Liver (tissue), 9 donors: ENCODE measurements around the gene MYOM1. TPM values are rescaled to one million over a fixed set of nuclear protein-coding genes. Genes with fewer than 3 reads are reported as not detected.
A peak's percentile ranks its signal among the peaks of the same experiment; 100 is the strongest.

Source experiments
- DNase-seq: peaks from one replicate; pipeline ENCODE4 v3.0.0-alpha.2; 2017; ENCODE audit warnings: low spot score
- H3K27ac ChIP-seq, 2 donors: one replicate each; pipeline ENCODE4 v1.7.0; 2013; ENCODE audit warnings: inconsistent platforms in 2 of 2, low read length in 2 of 2, control low read depth in 1 of 2, low read depth in 1 of 2, mild to moderate bottlenecking in 1 of 2
- H3K27me3 ChIP-seq, 4 donors: one replicate each; pipeline versions ENCODE4 v1.6.1 to v1.7.0; 2013; ENCODE audit warnings: low read length in 3 of 4, inconsistent platforms in 1 of 4, mild to moderate bottlenecking in 1 of 4, moderate library complexity in 1 of 4; ENCODE audit not compliant: control insufficient read depth in 4 of 4, insufficient read depth in 4 of 4
- H3K36me3 ChIP-seq, 4 donors: one replicate each; pipeline versions ENCODE4 v1.6.1 to v1.7.0; 2013; ENCODE audit warnings: low read length in 3 of 4, mild to moderate bottlenecking in 3 of 4, low read depth in 1 of 4, moderate library complexity in 1 of 4; ENCODE audit not compliant: control insufficient read depth in 4 of 4, insufficient read depth in 3 of 4
- H3K4me1 ChIP-seq, 4 donors: one replicate each; pipeline versions ENCODE4 v1.6.1 to v1.7.0; 2013; ENCODE audit warnings: low read length in 3 of 4, mild to moderate bottlenecking in 3 of 4, moderate library complexity in 1 of 4; ENCODE audit not compliant: control insufficient read depth in 4 of 4, insufficient read depth in 4 of 4
- H3K4me3 ChIP-seq, 3 donors: one replicate each; pipeline versions ENCODE4 v1.6.1 to v1.7.0; 2013; ENCODE audit warnings: low read length in 3 of 3, control low read depth in 1 of 3, low read depth in 1 of 3, mild to moderate bottlenecking in 1 of 3
- H3K9ac ChIP-seq, 2 donors: one replicate each; pipeline ENCODE4 v1.7.0; 2013; ENCODE audit warnings: low read length in 2 of 2, mild to moderate bottlenecking in 2 of 2, moderate library complexity in 2 of 2, control low read depth in 1 of 2, low read depth in 1 of 2
- H3K9me3 ChIP-seq, 4 donors: one replicate each; pipeline versions ENCODE4 v1.6.1 to v1.7.0; 2013; ENCODE audit warnings: low read length in 3 of 4; ENCODE audit not compliant: control insufficient read depth in 4 of 4
- EGR1 ChIP-seq, 2 donors: IDR thresholded peaks; 2 replicates each; pipeline ENCODE4 v1.6.1; 2016 to 2018; ENCODE audit warnings: antibody characterized with exemption in 2 of 2, low read depth in 2 of 2
- FOXA1 ChIP-seq: IDR thresholded peaks from 2 replicates; pipeline ENCODE4 v1.6.1; 2016; ENCODE audit warnings: antibody characterized with exemption
- FOXA2 ChIP-seq: IDR thresholded peaks from 2 replicates; pipeline ENCODE4 v1.6.1; 2016; ENCODE audit warnings: antibody characterized with exemption
- GABPA ChIP-seq, 2 donors: IDR thresholded peaks in 1 of 2; conservative IDR thresholded peaks in 1 of 2; 2 replicates each; pipeline ENCODE4 v1.6.1; 2016; ENCODE audit warnings: antibody characterized with exemption in 2 of 2, mild to moderate bottlenecking in 1 of 2, moderate library complexity in 1 of 2
- HNF4A ChIP-seq, 2 donors: conservative IDR thresholded peaks; 2 replicates each; pipeline ENCODE4 v1.6.1; 2016; ENCODE audit warnings: antibody characterized with exemption in 2 of 2, mild to moderate bottlenecking in 2 of 2
- HNF4G ChIP-seq: IDR thresholded peaks from 2 replicates; pipeline ENCODE4 v1.6.1; 2016; ENCODE audit warnings: antibody characterized with exemption
- JUND ChIP-seq, 2 donors: IDR thresholded peaks; 2 replicates each; pipeline ENCODE4 v1.6.1; 2016; ENCODE audit warnings: antibody characterized with exemption in 2 of 2
- NR2F2 ChIP-seq: IDR thresholded peaks from 2 replicates; pipeline ENCODE4 v1.6.1; 2016; ENCODE audit warnings: antibody characterized with exemption
- RAD21 ChIP-seq, 2 donors: IDR thresholded peaks; 2 replicates each; pipeline ENCODE4 v1.6.1; 2016; ENCODE audit warnings: antibody characterized with exemption in 2 of 2, mild to moderate bottlenecking in 2 of 2
- RXRA ChIP-seq, 2 donors: IDR thresholded peaks; 2 replicates each; pipeline ENCODE4 v1.6.1; 2017 to 2018; ENCODE audit warnings: antibody characterized with exemption in 2 of 2, mild to moderate bottlenecking in 1 of 2
- SP1 ChIP-seq: IDR thresholded peaks from 2 replicates; pipeline ENCODE4 v1.6.1; 2018; ENCODE audit warnings: antibody characterized with exemption, mild to moderate bottlenecking
- TAF1 ChIP-seq: conservative IDR thresholded peaks from 2 replicates; pipeline ENCODE4 v1.6.1; 2016; ENCODE audit warnings: antibody characterized with exemption, mild to moderate bottlenecking
- YY1 ChIP-seq: IDR thresholded peaks from 2 replicates; pipeline ENCODE4 v1.6.1; 2016; ENCODE audit warnings: antibody characterized with exemption, mild to moderate bottlenecking
- WGBS: extraction: QIAGEN DNeasy Blood & Tissue Kit; methylation state at CpG from one replicate; pipeline ENCODE4 v1.1.7; 2013; 5-methylcytosine and 5-hydroxymethylcytosine counted together
- polyA plus RNA-seq, 2 donors: library from polyadenylated mRNA; stranded (reverse) in 1 of 2; unstranded in 1 of 2; fragments of 200-250 nt in 1 of 2; fragments of >200 nt in 1 of 2; fragmentation: Nextera tagmentation in 1 of 2; extraction: Ambion mirVana in 1 of 2; gene quantifications; one replicate each; pipeline versions ENCODE4 v1.2.1 to v1.2.3, GENCODE V29; 2013 to 2015
- total RNA-seq, 2 donors: library from RNA; depleted of rRNA; stranded (reverse); fragments of >200 nt; gene quantifications; one replicate each; pipeline ENCODE4 v1.2.3, GENCODE V29; 2014
- TF ChIP-seq, protein P1 (sequence below): IDR thresholded peaks from 2 replicates; pipeline ENCODE4 v1.6.1; 2016; ENCODE audit warnings: antibody characterized with exemption
- TF ChIP-seq, protein P2 (sequence below): IDR thresholded peaks from 2 replicates; pipeline ENCODE4 v1.6.1; 2016; ENCODE audit warnings: antibody characterized with exemption
- TF ChIP-seq, protein P3 (sequence below): fragments of 150-350 bp; IDR thresholded peaks from 2 replicates; pipeline ENCODE4 v1.5.1; 2017; ENCODE audit warnings: improper control_type of control experiment, low read depth, low read length; ENCODE audit not compliant: missing input control
- TF ChIP-seq, protein P4 (sequence below): IDR thresholded peaks from 2 replicates; pipeline ENCODE4 v1.6.1; 2016; ENCODE audit warnings: antibody characterized with exemption, mild to moderate bottlenecking
- TF ChIP-seq, protein P5 (sequence below): IDR thresholded peaks from 2 replicates; pipeline ENCODE4 v1.6.1; 2016; ENCODE audit warnings: antibody characterized with exemption
- donor health status: healthy.
- donor health status: healthy.
- donor health status: healthy.
- donor health status: healthy.
- donor health status: healthy.

The MYOM1 gene
- total and polyA plus RNA-seq, 4 donors = 10.1 to 48.4 (median 21.3) TPM

DNA sequence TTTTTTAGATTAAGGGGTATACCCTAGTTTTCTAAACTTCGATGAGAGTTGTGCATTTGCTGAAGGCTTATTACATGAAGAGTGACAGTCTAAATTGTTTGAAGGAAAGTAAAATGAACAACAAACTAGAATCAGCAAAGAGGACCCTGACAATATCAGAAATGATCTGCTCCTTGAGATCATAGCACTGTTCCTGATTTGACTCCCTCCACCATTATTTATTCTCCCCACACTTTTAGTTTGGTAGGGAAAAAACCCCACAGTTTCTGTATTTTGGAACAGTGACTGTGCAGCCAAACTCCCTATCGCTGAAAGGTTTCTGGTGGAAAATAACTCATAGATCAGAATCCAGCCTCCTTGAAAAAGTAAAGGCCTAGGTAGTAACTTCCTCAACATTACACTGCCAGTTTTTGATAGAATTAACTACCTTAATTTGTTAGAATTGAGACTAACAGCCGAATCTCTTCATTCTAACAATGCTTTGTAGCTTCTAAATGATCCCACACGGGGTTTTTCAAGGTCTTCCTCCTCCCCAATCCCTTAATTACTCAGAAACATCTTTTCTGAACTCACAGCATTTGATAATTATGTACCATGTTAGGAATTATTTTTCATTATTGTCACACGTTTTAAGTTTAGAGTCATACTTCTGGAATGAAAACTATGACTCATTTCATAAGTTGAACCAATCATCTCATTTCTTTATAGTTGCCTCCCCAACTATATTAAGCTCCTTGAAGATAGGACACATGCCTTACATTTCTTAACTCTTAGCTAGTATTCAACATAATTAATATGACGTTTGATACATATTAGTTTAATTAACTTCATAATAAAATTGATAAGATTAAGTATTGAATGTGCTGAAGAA lies 30.7 kb upstream of the MYOM1 start:
- Histone ChIP-seq H3K4me1 (peaks cover 2 to 41% (median 21%) of the 10 kb centered on the region in 4 donors), H3K27ac (peak overlapping the region in 1 of 2 donors; percentile 19), H3K27me3 (no peaks in the 10 kb centered on the region), H3K9ac (peak overlapping the region in 1 of 2 donors; percentile 12), H3K4me3 (no peak overlapping the region), H3K9me3 (no peaks in the 10 kb centered on the region), H3K36me3 (peaks cover 0 to 24% (median 21%) of the 10 kb centered on the region in 4 donors)
- DNase-seq = no peak
- 61% methylated on average over 6 of the region's 6 CpGs for WGBS
- TF ChIP-seq, protein P1, sequence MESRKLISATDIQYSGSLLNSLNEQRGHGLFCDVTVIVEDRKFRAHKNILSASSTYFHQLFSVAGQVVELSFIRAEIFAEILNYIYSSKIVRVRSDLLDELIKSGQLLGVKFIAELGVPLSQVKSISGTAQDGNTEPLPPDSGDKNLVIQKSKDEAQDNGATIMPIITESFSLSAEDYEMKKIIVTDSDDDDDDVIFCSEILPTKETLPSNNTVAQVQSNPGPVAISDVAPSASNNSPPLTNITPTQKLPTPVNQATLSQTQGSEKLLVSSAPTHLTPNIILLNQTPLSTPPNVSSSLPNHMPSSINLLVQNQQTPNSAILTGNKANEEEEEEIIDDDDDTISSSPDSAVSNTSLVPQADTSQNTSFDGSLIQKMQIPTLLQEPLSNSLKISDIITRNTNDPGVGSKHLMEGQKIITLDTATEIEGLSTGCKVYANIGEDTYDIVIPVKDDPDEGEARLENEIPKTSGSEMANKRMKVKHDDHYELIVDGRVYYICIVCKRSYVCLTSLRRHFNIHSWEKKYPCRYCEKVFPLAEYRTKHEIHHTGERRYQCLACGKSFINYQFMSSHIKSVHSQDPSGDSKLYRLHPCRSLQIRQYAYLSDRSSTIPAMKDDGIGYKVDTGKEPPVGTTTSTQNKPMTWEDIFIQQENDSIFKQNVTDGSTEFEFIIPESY = no peak
- TF ChIP-seq, protein P2, sequence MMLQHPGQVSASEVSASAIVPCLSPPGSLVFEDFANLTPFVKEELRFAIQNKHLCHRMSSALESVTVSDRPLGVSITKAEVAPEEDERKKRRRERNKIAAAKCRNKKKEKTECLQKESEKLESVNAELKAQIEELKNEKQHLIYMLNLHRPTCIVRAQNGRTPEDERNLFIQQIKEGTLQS = no peak
- TF ChIP-seq FOXA1 = no peak
- TF ChIP-seq SP1 = no peak
- TF ChIP-seq HNF4G = no peak
- TF ChIP-seq, protein P3, sequence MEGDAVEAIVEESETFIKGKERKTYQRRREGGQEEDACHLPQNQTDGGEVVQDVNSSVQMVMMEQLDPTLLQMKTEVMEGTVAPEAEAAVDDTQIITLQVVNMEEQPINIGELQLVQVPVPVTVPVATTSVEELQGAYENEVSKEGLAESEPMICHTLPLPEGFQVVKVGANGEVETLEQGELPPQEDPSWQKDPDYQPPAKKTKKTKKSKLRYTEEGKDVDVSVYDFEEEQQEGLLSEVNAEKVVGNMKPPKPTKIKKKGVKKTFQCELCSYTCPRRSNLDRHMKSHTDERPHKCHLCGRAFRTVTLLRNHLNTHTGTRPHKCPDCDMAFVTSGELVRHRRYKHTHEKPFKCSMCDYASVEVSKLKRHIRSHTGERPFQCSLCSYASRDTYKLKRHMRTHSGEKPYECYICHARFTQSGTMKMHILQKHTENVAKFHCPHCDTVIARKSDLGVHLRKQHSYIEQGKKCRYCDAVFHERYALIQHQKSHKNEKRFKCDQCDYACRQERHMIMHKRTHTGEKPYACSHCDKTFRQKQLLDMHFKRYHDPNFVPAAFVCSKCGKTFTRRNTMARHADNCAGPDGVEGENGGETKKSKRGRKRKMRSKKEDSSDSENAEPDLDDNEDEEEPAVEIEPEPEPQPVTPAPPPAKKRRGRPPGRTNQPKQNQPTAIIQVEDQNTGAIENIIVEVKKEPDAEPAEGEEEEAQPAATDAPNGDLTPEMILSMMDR = no peak
- peak in 1 of 2 donors; percentile 35 for TF ChIP-seq RXRA (IDR thresholded peaks at IDR 0.05)
- no peak for TF ChIP-seq FOXA2
- TF ChIP-seq JUND (IDR thresholded peaks at IDR 0.05) = peak in 1 of 2 donors; percentile 56
- no peak for TF ChIP-seq GABPA (IDR thresholded peaks at IDR 0.05 in 1 of 2, conservative IDR thresholded peaks at IDR 0.05 in 1 of 2)

DNA sequence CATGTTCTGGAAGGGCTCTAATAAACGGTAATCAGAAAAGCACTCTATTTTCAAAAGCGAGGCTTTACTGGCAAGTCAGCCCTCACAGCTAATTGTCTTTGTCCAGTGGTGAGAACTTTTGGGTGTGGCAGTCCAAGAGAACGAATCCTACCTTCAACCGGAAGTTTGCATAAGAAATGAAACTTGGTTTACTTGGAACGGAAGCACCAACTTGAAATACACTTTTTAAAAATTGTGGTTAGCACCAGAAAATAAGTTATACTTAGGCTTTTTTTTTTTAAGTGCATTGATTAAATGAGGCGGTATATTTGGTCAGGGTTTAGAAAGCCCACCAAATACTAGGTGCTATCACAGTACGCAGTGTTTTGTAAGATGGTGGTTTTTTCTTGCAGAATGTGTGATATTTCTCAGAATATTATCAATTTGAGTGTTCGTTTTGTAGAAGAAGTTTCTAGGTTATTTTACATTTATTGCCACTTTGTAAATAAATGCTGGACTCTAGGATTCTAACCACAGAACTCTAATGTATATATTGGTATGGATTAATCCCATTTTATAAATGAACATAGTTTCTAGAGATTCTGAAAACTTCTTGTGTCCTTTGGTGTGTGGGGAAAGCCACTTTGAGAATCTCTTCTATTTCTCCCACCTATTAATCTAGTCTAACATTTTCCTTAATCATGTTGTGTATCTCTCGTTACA lies 29.0 kb upstream of the MYOM1 start:
- H3K4me3 ChIP-seq = peak overlapping the region; percentile 69 to 97 (median 84)
- no peaks in the 10 kb centered on the region for H3K9me3 ChIP-seq
- no peaks in the 10 kb centered on the region for H3K27me3 ChIP-seq
- H3K4me1 ChIP-seq = peaks cover 2 to 41% (median 23%) of the 10 kb centered on the region in 4 donors
- peaks cover 0 to 7% (median 6%) of the 10 kb centered on the region in 4 donors for H3K36me3 ChIP-seq
- no peak for DNase-seq
- WGBS = 16% methylated on average over 9 of the region's 9 CpGs
- peak overlapping the region; percentile 97 to 98 for H3K27ac ChIP-seq
- H3K9ac ChIP-seq = peak overlapping the region; percentile 93 to 97
- TF ChIP-seq FOXA2 (no peak), SP1 (no peak), RXRA (IDR thresholded peaks at IDR 0.05) (no peak), HNF4A (conservative IDR thresholded peaks at IDR 0.05) (peak in 1 of 2 donors; percentile 39), GABPA (IDR thresholded peaks at IDR 0.05 in 1 of 2, conservative IDR thresholded peaks at IDR 0.05 in 1 of 2) (peak; percentile 70 to 85), YY1 (no peak), NR2F2 (no peak), TAF1 (peak; percentile 74), RAD21 (IDR thresholded peaks at IDR 0.05) (peak in 1 of 2 donors; percentile 14), FOXA1 (no peak), EGR1 (IDR thresholded peaks at IDR 0.05; ENCODE audit: low read depth in 2 of 2) (no peak), HNF4G (no peak), JUND (IDR thresholded peaks at IDR 0.05) (no peak)
- TF ChIP-seq, protein P4, sequence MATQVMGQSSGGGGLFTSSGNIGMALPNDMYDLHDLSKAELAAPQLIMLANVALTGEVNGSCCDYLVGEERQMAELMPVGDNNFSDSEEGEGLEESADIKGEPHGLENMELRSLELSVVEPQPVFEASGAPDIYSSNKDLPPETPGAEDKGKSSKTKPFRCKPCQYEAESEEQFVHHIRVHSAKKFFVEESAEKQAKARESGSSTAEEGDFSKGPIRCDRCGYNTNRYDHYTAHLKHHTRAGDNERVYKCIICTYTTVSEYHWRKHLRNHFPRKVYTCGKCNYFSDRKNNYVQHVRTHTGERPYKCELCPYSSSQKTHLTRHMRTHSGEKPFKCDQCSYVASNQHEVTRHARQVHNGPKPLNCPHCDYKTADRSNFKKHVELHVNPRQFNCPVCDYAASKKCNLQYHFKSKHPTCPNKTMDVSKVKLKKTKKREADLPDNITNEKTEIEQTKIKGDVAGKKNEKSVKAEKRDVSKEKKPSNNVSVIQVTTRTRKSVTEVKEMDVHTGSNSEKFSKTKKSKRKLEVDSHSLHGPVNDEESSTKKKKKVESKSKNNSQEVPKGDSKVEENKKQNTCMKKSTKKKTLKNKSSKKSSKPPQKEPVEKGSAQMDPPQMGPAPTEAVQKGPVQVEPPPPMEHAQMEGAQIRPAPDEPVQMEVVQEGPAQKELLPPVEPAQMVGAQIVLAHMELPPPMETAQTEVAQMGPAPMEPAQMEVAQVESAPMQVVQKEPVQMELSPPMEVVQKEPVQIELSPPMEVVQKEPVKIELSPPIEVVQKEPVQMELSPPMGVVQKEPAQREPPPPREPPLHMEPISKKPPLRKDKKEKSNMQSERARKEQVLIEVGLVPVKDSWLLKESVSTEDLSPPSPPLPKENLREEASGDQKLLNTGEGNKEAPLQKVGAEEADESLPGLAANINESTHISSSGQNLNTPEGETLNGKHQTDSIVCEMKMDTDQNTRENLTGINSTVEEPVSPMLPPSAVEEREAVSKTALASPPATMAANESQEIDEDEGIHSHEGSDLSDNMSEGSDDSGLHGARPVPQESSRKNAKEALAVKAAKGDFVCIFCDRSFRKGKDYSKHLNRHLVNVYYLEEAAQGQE = peak; percentile 51
- TF ChIP-seq, protein P3 = no peak
- TF ChIP-seq, protein P2 = no peak
- TF ChIP-seq, protein P5, sequence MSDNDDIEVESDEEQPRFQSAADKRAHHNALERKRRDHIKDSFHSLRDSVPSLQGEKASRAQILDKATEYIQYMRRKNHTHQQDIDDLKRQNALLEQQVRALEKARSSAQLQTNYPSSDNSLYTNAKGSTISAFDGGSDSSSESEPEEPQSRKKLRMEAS = peak; percentile 24
